HepG2 (cell line): Measurements from ENCODE around the gene ZFR2. TPM values are rescaled to one million over a fixed set of nuclear protein-coding genes. Genes with fewer than 3 reads are reported as not detected.

Experiments used
- ATAC-seq: fragments of 200-7000 bp; cut with Tn5 transposase; 3 replicates; pipeline ENCODE4 v1.9.1; 2020; ENCODE audit warnings: mild to moderate bottlenecking, moderate library complexity
- BruUV-seq: library from RNA; stranded (reverse); fragments of 400-500 nt; replicated peaks from 2 replicates; lab custom pipeline; 2021; lab: Mats Ljungman, UMichigan
- CTCF ChIA-PET: fragments of 300-600 bp; formaldehyde crosslinking; extraction: SDS; loops from one replicate; lab custom pipeline; 2021; ENCODE audit warnings: low total read pairs, inconsistent platforms, low intra/inter-chr PET ratio; lab: Yijun Ruan, JAX
- POLR2A ChIA-PET: fragments of 350-600 bp; sonication (Branson Sonifier 250); formaldehyde crosslinking; loops from one replicate; lab custom pipeline; 2020; ENCODE audit warnings: antibody characterized with exemption, inconsistent platforms; lab: Yijun Ruan, JAX
- DNase-seq: peaks from one replicate; pipeline ENCODE4 v3.0.0-alpha.2; 2015; ENCODE audit warnings: low spot score
- FAIRE-seq: peaks from 3 replicates; lab custom pipeline; 2011; peaks lifted over from hg19 to GRCh38; lab: Jason Lieb, UNC
- H2AFZ ChIP-seq: one replicate; pipeline ENCODE4 v1.6.1; 2011; ENCODE audit warnings: low read length, inconsistent platforms
- H3K27ac ChIP-seq: fragments of 300-600 bp; 3 replicates; pipeline ENCODE4 v1.8.0; 2011; ENCODE audit warnings: mixed run types, mild to moderate bottlenecking, mixed read lengths, low read length, inconsistent platforms; ENCODE audit not compliant: insufficient read depth; ENCODE audit errors: extremely low read length
- H3K27me3 ChIP-seq, 2 experiments: fragments of 200-600 bp in 1 of 2; 2 replicates in 1 of 2; 3 replicates in 1 of 2; pipeline versions ENCODE4 v1.6.0 to v1.8.0; 2011; ENCODE audit warnings: low read length in 2 of 2, mild to moderate bottlenecking in 2 of 2, moderate library complexity in 2 of 2, inconsistent platforms in 1 of 2; ENCODE audit not compliant: insufficient read depth in 2 of 2, control insufficient read depth in 1 of 2
- H3K36me3 ChIP-seq, 2 experiments: fragments of 200-600 bp in 1 of 2; replicated peaks in 1 of 2; 2 replicates in 1 of 2; 3 replicates in 1 of 2; pipeline versions ENCODE4 v1.5.1 to v1.8.0; 2011; ENCODE audit warnings: low read length in 2 of 2, inconsistent platforms in 1 of 2; ENCODE audit not compliant: insufficient read depth in 2 of 2, control insufficient read depth in 1 of 2
- H3K4me1 ChIP-seq: 2 replicates; pipeline ENCODE4 v1.5.1; 2012; ENCODE audit warnings: low read length, inconsistent platforms; ENCODE audit not compliant: insufficient read depth
- H3K4me2 ChIP-seq: 2 replicates; pipeline ENCODE4 v1.6.0; 2011; ENCODE audit warnings: low read depth, low read length, inconsistent platforms
- H3K4me3 ChIP-seq, 3 experiments: fragments of 200-600 bp in 1 of 3; sonication (generic), shearing (Covaris generic) in 1 of 3; replicated peaks in 1 of 3; 2 replicates each; pipeline ENCODE4 v1.5.1; 2011 to 2016; ENCODE audit warnings: low read length in 3 of 3, inconsistent platforms in 2 of 3, low read depth in 2 of 3, mild to moderate bottlenecking in 2 of 3, control low read depth in 1 of 3, mixed read lengths in 1 of 3; ENCODE audit not compliant: insufficient read depth in 1 of 3
- H3K79me2 ChIP-seq: one replicate; pipeline ENCODE4 v1.6.1; 2011; ENCODE audit warnings: low read length, inconsistent platforms; ENCODE audit not compliant: insufficient read depth
- H3K9ac ChIP-seq: 2 replicates; pipeline ENCODE4 v1.6.0; 2011; ENCODE audit warnings: mild to moderate bottlenecking, low read depth, low read length, inconsistent platforms; ENCODE audit not compliant: insufficient read depth
- H3K9me3 ChIP-seq: 2 replicates; pipeline ENCODE4 v1.5.1; 2012; ENCODE audit warnings: mild to moderate bottlenecking, low read length
- H4K20me1 ChIP-seq: 2 replicates; pipeline ENCODE4 v1.6.0; 2011; ENCODE audit warnings: inconsistent platforms, mild to moderate bottlenecking, low read length, moderate library complexity; ENCODE audit not compliant: insufficient read depth
- FOXK2 ChIP-seq: fragments of 450-650 bp; IDR thresholded peaks from 2 replicates; pipeline ENCODE4 v1.6.1; 2016
- FOXM1 ChIP-seq: sonication (generic); formaldehyde crosslinking; IDR thresholded peaks from 2 replicates; pipeline ENCODE4 v1.5.0; 2020; ENCODE audit warnings: missing genetic modification reagents
- HHEX ChIP-seq: IDR thresholded peaks from 2 replicates; pipeline ENCODE4 v1.6.1; 2016; ENCODE audit warnings: control low read depth
- HOXD1 ChIP-seq: sonication (generic); formaldehyde crosslinking; IDR thresholded peaks from 2 replicates; pipeline ENCODE4 v1.5.0; 2020; ENCODE audit warnings: missing genetic modification reagents
- MBNL3 ChIP-seq: fragments of 250-450 bp; sonication (Bioruptor Pico); conservative IDR thresholded peaks from 2 replicates; pipeline ENCODE4 v1.8.0; 2022; ENCODE audit warnings: mild to moderate bottlenecking, inconsistent platforms
- NCOA5 ChIP-seq: sonication (generic); formaldehyde crosslinking; IDR thresholded peaks from 2 replicates; pipeline ENCODE4 v1.4.0; 2020; ENCODE audit warnings: missing genetic modification reagents
- NONO ChIP-seq, 2 experiments: fragments of 450-650 bp in 1 of 2; sonication (generic) in 1 of 2; formaldehyde crosslinking in 1 of 2; IDR thresholded peaks in 1 of 2; conservative IDR thresholded peaks in 1 of 2; 2 replicates each; pipeline versions ENCODE4 v1.6.1 to v1.8.0; 2017 to 2022; ENCODE audit warnings: mild to moderate bottlenecking in 1 of 2, missing genetic modification reagents in 1 of 2, moderate library complexity in 1 of 2
- SP5 ChIP-seq: IDR thresholded peaks from 2 replicates; pipeline ENCODE4 v1.6.1; 2016; ENCODE audit warnings: low read depth, borderline replicate concordance
- THYN1 ChIP-seq: sonication (generic); formaldehyde crosslinking; IDR thresholded peaks from 2 replicates; pipeline ENCODE4 v1.8.1; 2023; ENCODE audit warnings: low read depth, mild to moderate bottlenecking, moderate library complexity, missing genetic modification reagents, borderline replicate concordance
- ZBTB2 ChIP-seq: sonication (generic); formaldehyde crosslinking; IDR thresholded peaks from 2 replicates; pipeline ENCODE4 v1.8.0; 2022; ENCODE audit warnings: low read depth, missing genetic modification reagents
- ZBTB4 ChIP-seq: sonication (generic); formaldehyde crosslinking; IDR thresholded peaks from 2 replicates; pipeline ENCODE4 v1.4.0; 2020; ENCODE audit warnings: missing genetic modification reagents, mild to moderate bottlenecking, borderline replicate concordance
- ZFYVE20 ChIP-seq: sonication (generic); formaldehyde crosslinking; IDR thresholded peaks from 2 replicates; pipeline ENCODE4 v1.8.0; 2023; ENCODE audit warnings: low read depth, mild to moderate bottlenecking, moderate library complexity, missing genetic modification reagents, borderline replicate concordance
- ZNF17 ChIP-seq: sonication (generic); formaldehyde crosslinking; IDR thresholded peaks from 2 replicates; pipeline ENCODE4 v1.5.0; 2020; ENCODE audit warnings: mild to moderate bottlenecking, missing genetic modification reagents
- ZNF282 ChIP-seq: fragments of 450-650 bp; IDR thresholded peaks from 2 replicates; pipeline ENCODE4 v1.6.1; 2018; ENCODE audit not compliant: partially characterized antibody
- ZNF3 ChIP-seq: IDR thresholded peaks from 2 replicates; pipeline ENCODE4 v1.7.0; 2017; ENCODE audit warnings: inconsistent platforms
- ZNF530 ChIP-seq: sonication (generic); formaldehyde crosslinking; IDR thresholded peaks from 2 replicates; pipeline ENCODE4 v1.5.0; 2020; ENCODE audit warnings: low read depth, mild to moderate bottlenecking, missing genetic modification reagents
- ZNF556 ChIP-seq: sonication (generic); formaldehyde crosslinking; IDR thresholded peaks from 2 replicates; pipeline ENCODE4 v1.4.0; 2020; ENCODE audit warnings: mild to moderate bottlenecking, missing genetic modification reagents, borderline replicate concordance
- WGBS: methylation state at CpG from one replicate; pipeline ENCODE4 v1.1.6; 2017; ENCODE audit warnings: low lambda C conversion rate; 5-methylcytosine and 5-hydroxymethylcytosine counted together
- in situ Hi-C: cut with HindIII; loops from 2 replicates; pipeline ENCODE4 v1.10.0; 2017; ENCODE audit warnings: low pct_unique_long_range_greater_than_20kb; ENCODE audit not compliant: extremely low pct_ligation_motif_present
- intact Hi-C: fragments of 100-400 bp; cut with micrococcal nuclease; formaldehyde crosslinking; loops from one replicate; pipeline ENCODE4 v1.10.0; 2022; ENCODE audit not compliant: unreplicated experiment
- polyA plus RNA-seq, 8 experiments: library from polyadenylated mRNA; depleted of rRNA in 3 of 8; stranded (reverse) in 7 of 8; unstranded in 1 of 8; fragments of >200 nt; fragmentation: Illumina TruSeq in 4 of 8; extraction: Trizol in 4 of 8; gene quantifications; 2 replicates each; pipeline versions ENCODE4 v1.2.1 to v1.2.3, GENCODE V29; 2011 to 2016; ENCODE audit warnings: low read depth in 4 of 8, missing spikeins in 1 of 8, mixed read lengths in 1 of 8; ENCODE audit not compliant: insufficient read depth in 1 of 8
- total RNA-seq, 5 experiments: library from RNA; depleted of rRNA; stranded (reverse); fragments of >200 nt; fragmentation: Illumina TruSeq; extraction: Trizol; gene quantifications; 2 replicates each; pipeline ENCODE4 v1.2.3, GENCODE V29; 2016; ENCODE audit warnings: low read depth in 1 of 5
- TF ChIP-seq, protein P1 (sequence below): IDR thresholded peaks from 2 replicates; pipeline ENCODE4 v1.6.1; 2018; ENCODE audit warnings: missing genetic modification reagents, mild to moderate bottlenecking, missing compliant biosample characterization

The ZFR2 gene
- total and polyA plus RNA-seq, 2 of the 13 experiments (the other 11 are each of a cell fraction or from before 2014, with no cell fraction given) = 0.37 to 0.69 TPM

DNA sequence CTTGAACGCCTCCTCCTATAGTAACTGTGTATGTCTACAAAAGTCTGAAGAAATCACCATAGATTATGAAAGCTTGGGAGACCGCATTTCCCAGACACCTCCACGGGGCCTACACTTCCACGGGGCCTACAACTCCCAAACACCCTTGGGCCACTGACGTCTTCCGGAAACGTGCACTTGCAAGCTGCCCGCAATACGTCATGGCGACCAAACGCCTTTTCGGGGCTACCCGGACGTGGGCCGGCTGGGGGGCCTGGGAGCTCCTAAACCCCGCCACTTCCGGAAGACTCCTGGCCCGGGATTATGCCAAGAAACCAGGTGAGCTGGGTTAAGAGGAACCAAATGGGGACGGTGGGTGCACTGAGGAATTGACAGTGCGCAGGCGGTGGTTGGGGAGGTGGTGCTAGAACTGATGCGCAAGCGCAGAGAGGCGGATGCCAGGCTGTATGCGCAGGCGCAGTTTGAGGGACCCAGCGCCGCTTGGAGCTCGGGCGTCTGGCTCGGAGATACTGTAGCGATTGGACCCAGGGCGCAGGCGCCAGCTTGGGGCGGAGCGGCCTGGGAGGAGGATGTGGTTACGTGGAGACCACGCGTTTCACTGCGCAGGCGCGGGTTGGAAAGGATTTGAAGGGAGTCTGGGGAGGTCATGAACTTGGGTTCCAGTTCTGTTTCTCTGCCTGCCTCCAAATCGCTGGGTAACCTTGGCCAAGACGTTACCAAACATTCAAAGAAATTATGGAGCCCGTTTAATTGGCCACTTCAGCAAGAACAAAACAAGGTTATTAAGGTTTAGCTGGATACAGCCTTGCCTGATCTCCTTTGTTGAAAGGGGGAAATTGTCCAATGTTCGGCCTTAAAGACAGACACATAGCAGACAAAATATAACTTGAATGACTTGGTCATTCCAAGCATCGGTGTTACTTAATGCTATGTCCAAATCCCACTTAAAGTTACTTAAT, 106.1 kb downstream of the ZFR2 start, which contains the start of gene MRPL54:
TSS of gene MRPL54 (plus strand) at position 182 of the 959 bp plus-strand sequence. CDS start at position 201, 19 bp downstream.
- H3K4me3 ChIP-seq = peak within 1 kb of the TSS; percentile 84 to 99 (median 90)
- H4K20me1 ChIP-seq = no peaks in the 10 kb centered on the region
- no peaks in the 10 kb centered on the region for H3K9me3 ChIP-seq
- H3K27me3 ChIP-seq = no peaks in the 10 kb centered on the region; a peak in 1 of 5 replicates
- H3K9ac ChIP-seq = peak within 1 kb of the TSS; percentile 93
- intact Hi-C loops = loop anchor here (10.0 kb wide), 1 partner anchor 58 kb away; the partner anchor contains the start of genes PIP5K1C and TJP3
- TSS peak; percentile 97 for BruUV-seq
- ChIA-PET CTCF (no interaction called here), POLR2A (interaction anchor here (0.5 to 2.0 kb wide), 22 partner anchors 9 to 1287 kb away, joined by 3 to 15 read pairs (median 4); partner anchors contain the start of genes CACTIN, EEF2, GADD45B and PIAS4)
- in situ Hi-C loops = no loop called here
- H2AFZ ChIP-seq = peak within 1 kb of the TSS; percentile 91
- 1% methylated on average over 40 of the region's 47 CpGs for WGBS
- DNase-seq (peak; percentile 97), ATAC-seq (peak; percentile 91), FAIRE-seq (peak; percentile 90)
- H3K36me3 ChIP-seq = peaks cover 7 to 25% of the 10 kb centered on the region in 2 experiments; a peak in 2 of 5 replicates
- peaks cover 17% of the 10 kb centered on the region for H3K4me1 ChIP-seq
- peak within 1 kb of the TSS; percentile 95 for H3K27ac ChIP-seq
- H3K79me2 ChIP-seq = peaks cover 12% of the 10 kb centered on the region
- peak within 1 kb of the TSS; percentile 88 for H3K4me2 ChIP-seq
- no peak for TF ChIP-seq HOXD1
- no peak for TF ChIP-seq NCOA5 (CRISPR knock-in tag)
- no peak for TF ChIP-seq ZBTB4 (CRISPR knock-in tag)
- no peak for TF ChIP-seq ZBTB2
- TF ChIP-seq ZFYVE20 (CRISPR knock-in tag) = no peak
- no peak for TF ChIP-seq HHEX (CRISPR knock-in tag)
- TF ChIP-seq ZNF530 (CRISPR knock-in tag) = no peak
- no peak for TF ChIP-seq ZNF17 (CRISPR knock-in tag)
- TF ChIP-seq, protein P1, sequence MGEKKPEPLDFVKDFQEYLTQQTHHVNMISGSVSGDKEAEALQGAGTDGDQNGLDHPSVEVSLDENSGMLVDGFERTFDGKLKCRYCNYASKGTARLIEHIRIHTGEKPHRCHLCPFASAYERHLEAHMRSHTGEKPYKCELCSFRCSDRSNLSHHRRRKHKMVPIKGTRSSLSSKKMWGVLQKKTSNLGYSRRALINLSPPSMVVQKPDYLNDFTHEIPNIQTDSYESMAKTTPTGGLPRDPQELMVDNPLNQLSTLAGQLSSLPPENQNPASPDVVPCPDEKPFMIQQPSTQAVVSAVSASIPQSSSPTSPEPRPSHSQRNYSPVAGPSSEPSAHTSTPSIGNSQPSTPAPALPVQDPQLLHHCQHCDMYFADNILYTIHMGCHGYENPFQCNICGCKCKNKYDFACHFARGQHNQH (CRISPR knock-in tag) = no peak; the same call in none of the 2 replicates
- no peak for TF ChIP-seq ZNF556
- TF ChIP-seq NONO (IDR thresholded peaks at IDR 0.05) = no peak
- TF ChIP-seq NONO (CRISPR knock-in tag; conservative IDR thresholded peaks at IDR 0.05) = no peak; the same call in 1 of the 2 replicates
- no peak for TF ChIP-seq ZNF3 (CRISPR knock-in tag)
- TF ChIP-seq MBNL3 (CRISPR knock-in tag) = no peak
- TF ChIP-seq SP5 = no peak; the same call in 1 of the 2 replicates
- 0 out of 2 replicates have a peak, but pooled peaks have one; percentile 34 for TF ChIP-seq THYN1 (CRISPR knock-in tag)
- TF ChIP-seq FOXK2 = no peak
- no peak for TF ChIP-seq ZNF282
- no peak for TF ChIP-seq FOXM1 (CRISPR knock-in tag)
